LNCAP (cell line): Measurements from ENCODE around the gene KIF6.

ENCODE experiments used
- TF ChIP-seq, protein P1 (sequence below): fragments of 450-650 bp; IDR thresholded peaks from 2 replicates; pipeline ENCODE4 v1.5.1; 2017; ENCODE audit warnings: mild to moderate bottlenecking

KIF6 gene

DNA sequence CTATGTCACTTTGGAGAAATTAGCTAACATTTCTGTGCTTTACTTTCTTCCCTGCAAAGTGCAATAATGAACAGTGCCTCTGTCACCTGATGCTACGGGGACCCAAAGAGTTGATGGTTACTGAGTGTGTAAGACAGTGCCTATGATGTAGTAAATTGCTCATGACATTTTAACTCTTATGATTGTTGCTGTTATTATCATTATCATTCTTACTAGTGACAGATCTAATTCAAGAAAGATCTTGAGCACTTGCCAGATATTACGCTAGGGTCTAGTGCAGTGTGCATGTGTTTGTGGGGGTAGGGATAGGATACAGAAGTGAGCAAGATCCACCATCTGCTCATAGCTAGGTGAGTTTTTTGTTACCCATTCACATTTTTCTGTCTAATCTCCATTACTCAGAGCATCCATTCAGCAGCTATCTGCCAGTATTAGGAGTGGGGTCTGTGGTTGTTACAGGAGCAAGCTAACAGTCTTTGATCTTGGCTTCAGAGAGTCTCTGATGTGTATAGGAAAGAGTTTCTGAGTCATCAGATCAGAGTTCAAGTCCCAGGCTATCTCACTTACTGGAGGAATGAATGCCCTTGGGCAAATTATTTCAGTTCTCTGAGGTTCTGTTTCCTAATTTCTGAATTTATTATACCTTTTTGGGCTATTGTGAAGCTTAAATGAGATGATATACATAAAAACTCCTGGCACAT is 33.8 kb upstream of the KIF6 start:
- TF ChIP-seq, protein P1, sequence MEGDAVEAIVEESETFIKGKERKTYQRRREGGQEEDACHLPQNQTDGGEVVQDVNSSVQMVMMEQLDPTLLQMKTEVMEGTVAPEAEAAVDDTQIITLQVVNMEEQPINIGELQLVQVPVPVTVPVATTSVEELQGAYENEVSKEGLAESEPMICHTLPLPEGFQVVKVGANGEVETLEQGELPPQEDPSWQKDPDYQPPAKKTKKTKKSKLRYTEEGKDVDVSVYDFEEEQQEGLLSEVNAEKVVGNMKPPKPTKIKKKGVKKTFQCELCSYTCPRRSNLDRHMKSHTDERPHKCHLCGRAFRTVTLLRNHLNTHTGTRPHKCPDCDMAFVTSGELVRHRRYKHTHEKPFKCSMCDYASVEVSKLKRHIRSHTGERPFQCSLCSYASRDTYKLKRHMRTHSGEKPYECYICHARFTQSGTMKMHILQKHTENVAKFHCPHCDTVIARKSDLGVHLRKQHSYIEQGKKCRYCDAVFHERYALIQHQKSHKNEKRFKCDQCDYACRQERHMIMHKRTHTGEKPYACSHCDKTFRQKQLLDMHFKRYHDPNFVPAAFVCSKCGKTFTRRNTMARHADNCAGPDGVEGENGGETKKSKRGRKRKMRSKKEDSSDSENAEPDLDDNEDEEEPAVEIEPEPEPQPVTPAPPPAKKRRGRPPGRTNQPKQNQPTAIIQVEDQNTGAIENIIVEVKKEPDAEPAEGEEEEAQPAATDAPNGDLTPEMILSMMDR, result no peak

DNA sequence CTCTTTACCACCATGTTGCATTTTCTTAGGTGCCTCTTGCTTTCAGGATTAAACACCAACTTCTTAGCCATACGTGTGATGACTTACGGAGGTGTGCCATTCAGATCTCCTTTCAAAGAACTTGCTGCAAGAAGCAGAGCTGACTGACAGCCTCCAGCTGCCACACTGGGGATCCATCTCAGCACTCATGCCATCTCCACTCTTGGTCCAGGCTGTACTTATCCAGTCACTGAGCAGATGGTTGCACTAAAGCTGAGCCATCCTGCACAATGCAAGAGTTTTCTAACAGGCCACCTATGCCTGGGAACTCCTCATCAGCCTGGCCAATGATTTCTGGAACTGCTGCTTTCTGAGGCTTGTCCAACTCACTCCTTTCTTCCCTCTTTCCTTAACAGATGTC is 31.4 kb upstream of the KIF6 start:
- TF ChIP-seq, protein P1, result no peak

DNA sequence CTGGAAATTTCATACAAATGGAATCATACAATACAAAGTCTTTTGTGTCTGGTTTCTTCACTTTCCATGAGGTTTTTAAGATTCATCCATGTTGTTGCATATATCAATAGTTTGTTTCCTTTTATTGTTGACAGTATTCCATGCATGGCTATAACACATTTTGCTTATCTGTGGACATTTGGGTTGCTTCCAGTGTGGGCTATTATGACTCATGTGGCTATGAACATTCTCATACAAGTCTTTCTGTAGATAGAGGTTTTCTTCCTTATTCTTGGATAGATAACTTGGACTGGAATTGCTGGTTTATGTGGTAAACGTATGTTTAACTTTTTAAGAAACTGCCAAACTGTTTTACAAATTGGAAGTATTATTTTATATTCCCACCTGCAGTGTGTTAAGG is 30.0 kb upstream of the KIF6 start:
- TF ChIP-seq, protein P1, result no peak

DNA sequence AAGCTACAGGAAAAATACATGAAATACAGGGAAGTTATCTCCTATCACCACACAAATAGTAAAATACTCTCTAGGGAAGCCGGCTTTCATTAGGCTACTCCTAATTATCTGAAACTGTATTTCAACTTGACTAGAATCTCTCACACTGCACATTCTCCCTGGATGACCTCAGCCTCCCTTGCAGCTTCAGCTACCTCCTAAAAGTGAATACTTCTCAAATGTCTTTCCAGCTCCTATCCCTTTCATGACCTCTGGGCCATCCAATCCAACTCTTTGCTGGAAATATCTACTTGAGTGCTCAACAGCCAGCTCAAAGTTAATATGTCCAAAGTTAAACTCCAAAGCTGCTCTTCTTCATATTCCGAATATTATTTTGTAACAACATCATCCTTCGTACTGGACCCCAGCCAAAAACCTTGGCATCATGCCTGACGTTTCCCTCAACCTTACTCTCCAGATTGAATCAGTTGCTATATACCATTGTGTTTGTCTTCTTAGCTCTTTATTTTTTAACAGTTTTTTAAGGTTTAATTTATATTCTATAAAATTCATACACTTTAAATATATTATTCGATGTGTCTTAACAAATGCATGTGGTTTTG is 29.4 kb upstream of the KIF6 start:
- TF ChIP-seq, protein P1, result no peak

DNA sequence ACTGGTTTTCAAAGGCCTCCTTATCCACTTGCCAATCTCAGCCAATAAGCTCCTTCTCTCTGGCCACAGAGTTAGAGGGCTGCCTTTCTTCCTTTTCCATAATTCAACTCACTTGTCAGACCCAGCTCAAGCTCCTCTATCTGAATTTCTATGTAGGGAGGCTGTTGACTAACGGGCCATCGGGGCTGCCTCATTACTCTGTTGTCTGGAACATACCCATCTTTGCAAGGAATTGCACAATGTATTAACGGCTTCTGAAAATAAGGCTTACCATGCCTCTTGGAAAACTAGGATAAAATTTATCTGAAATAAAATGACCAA is 28.5 kb upstream of the KIF6 start:
- TF ChIP-seq, protein P1, result no peak

DNA sequence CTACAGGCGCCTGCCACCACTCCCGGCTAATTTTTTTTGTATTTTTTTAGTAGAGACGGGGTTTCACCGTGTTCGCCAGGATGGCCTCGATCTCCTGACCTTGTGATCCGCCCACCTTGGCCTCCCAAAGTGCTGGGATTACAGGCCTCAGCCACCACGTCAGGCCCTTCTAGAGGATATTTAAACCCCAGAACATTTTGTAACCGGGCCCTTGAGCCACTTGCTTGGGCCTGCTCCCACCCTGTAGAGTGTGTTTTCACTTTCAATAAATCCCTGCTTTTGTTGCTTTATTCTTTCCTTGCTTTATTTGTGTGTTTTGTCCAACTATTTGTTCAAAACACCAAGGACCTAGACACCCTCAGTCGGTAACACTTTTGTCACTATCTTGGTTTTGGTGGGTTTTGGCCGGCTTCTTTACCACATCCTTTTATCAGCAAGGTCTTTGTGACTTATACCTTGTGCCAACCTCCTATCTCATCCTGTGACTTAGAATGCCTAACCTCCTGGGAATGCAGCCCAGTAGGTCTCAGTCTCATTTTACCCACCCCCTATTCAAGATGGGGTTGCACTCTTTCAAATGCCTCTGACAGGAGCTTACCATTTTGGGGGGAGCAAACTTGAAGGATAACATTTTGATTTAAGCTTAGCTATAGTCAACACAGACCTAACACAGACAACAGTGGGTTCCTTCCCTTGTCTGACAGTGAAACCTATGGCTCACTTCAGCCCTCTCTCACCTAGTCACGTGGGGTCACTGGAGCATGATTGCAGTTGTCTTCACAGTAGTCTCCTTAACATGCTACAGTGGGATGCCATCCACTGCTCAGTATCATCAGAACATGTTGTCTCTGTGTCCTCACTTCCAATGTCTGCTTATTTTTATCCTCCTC is 27.9 kb upstream of the KIF6 start:
- TF ChIP-seq, protein P1, result no peak

DNA sequence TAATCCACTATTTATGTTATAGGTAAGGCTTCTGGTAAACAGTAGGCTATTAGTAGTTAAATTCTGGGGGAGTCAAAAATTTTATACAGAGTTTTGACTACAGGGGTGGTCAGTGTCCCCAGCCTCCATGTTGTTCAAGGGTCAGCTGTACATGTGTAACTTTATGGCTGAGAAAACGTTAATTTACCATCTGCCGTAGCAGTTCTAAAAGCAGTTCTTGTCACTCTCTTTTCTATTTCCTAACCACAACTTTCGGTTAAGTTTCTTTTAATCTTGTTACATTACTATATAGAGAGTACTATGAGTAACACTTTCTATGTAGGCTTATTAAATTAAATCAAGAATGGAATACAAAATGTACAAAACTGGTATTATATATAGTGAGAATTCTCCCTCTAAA is 21.6 kb upstream of the KIF6 start:
- TF ChIP-seq, protein P1, result no peak
